CD4-positive, alpha-beta T cell treated with Interferon gamma for 1 hour (primary cell): ENCODE results near the gene ZBTB4.

Source experiments
- DNase-seq: peaks from one replicate; pipeline ENCODE4 v3.0.0-alpha.2; 2020

Gene ZBTB4

GRCh38 chr17:7479213-7480088, at the start of gene ZBTB4:
TSS of gene ZBTB4 (minus strand) at chr17:7479631. CDS start at chr17:7466801, 12,830 bp downstream.
- peak; percentile 73 for DNase-seq

- no peak for DNase-seq
Measured at GRCh38 chr17:7528842-7529241, 49.4 kb upstream of the ZBTB4 start.

DNA sequence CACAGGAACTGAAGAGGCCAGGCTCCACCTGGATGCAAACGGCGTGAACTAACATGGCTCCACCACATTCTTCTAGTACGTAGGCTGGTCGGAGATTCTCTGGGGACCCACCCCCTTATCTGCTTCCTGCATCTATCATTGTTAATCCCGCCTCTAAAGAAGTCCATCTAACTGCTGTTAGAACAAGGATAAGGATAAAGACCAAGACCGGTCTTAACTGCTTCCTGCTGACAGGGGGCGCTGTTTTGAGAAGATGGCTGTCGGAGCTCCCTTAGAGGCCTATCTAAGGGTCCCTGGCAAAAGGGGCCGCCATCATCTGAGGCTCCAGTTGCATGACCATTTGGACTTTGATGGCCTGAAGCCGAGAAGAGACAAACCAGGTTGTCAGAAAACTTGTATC, 43.6 kb upstream of the ZBTB4 start:
- DNase-seq, result peak; percentile 29

DNA sequence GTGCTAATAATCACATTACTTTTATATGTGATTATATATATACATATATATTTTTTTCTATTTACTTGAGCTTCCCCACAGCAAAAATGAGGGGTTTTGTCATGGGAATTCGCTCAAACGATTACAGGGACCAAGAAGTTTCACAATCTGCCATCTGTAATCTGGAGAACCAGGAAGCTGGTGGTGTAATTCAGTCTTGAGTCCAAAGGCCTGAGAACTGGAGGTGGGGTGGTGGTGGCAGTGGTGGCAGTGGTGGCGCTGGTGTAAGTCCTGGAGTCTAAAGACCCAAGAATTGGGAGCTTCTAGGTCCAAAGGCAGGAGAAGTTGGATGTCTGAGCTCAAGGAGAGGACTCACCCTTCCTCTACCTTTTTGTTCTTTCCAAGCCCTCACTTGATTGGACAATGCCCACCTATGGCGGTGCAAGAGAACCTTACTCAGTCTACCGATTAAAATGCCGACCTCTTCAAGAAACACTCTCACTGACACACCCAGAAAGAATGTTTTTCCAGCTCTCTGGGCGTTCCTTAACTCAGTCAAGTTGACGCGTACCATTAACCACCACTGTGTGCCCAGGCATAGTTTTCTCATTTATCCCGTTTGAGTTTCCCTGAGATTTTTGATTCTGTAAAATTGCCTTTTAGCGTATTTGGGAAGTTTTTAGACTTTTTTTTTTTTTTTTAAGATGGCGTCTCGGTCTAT, 36.6 kb upstream of the ZBTB4 start:
- no peak for DNase-seq

DNA sequence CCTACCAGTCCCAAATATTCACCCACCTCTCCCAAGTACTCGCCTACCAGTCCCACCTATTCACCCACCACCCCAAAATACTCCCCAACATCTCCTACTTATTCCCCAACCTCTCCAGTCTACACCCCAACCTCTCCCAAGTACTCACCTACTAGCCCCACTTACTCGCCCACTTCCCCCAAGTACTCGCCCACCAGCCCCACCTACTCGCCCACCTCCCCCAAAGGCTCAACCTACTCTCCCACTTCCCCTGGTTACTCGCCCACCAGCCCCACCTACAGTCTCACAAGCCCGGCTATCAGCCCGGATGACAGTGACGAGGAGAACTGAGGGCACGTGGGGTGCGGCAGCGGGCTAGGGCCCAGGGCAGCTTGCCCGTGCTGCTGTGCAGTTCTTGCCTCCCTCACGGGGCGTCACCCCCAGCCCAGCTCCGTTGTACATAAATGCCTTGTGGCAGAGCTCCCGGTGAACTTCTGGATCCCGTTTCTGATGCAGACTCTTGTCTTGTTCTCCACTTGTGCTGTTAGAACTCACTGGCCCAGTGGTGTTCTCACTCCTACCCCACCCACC, 34.5 kb upstream of the ZBTB4 start:
- DNase-seq, result no peak

DNA sequence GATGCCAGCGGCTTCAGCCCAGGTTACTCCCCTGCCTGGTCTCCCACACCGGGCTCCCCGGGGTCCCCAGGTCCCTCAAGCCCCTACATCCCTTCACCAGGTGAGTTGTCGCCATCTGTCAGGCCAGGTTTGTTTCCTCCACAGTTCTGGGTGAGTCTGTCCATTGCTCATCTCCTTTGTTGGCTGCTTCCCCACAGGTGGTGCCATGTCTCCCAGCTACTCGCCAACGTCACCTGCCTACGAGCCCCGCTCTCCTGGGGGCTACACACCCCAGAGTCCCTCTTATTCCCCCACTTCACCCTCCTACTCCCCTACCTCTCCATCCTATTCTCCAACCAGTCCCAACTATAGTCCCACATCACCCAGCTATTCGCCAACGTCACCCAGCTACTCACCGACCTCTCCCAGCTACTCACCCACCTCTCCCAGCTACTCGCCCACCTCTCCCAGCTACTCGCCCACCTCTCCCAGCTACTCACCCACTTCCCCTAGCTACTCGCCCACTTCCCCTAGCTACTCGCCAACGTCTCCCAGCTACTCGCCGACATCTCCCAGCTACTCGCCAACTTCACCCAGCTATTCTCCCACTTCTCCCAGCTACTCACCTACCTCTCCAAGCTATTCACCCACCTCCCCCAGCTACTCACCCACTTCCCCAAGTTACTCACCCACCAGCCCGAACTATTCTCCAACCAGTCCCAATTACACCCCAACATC, 33.6 kb upstream of the ZBTB4 start:
- DNase-seq, result no peak

GRCh38 chr17:7512105-7512504, 32.7 kb upstream of the ZBTB4 start:
- DNase-seq, result no peak

DNA sequence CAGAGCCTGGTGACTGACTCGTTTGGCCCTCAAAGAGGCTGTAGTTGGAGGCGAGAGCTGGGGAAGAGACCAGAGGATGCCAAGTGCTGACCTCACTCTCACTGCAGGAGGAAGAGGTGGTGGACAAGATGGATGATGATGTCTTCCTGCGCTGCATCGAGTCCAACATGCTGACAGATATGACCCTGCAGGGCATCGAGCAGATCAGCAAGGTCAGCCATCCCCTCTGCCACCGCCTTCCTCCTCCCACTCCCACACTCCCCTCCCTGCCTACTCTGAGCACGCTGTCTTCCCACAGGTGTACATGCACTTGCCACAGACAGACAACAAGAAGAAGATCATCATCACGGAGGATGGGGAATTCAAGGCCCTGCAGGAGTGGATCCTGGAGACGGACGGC, 31.7 kb upstream of the ZBTB4 start:
- DNase-seq, result no peak

- no peak for DNase-seq
Measured at GRCh38 chr17:7509937-7510336, 30.5 kb upstream of the ZBTB4 start.

- DNase-seq, result no peak
Measured at GRCh38 chr17:7508846-7509245, 29.4 kb upstream of the ZBTB4 start.

- no peak for DNase-seq
Measured at GRCh38 chr17:7508145-7508544, 28.7 kb upstream of the ZBTB4 start.

DNA sequence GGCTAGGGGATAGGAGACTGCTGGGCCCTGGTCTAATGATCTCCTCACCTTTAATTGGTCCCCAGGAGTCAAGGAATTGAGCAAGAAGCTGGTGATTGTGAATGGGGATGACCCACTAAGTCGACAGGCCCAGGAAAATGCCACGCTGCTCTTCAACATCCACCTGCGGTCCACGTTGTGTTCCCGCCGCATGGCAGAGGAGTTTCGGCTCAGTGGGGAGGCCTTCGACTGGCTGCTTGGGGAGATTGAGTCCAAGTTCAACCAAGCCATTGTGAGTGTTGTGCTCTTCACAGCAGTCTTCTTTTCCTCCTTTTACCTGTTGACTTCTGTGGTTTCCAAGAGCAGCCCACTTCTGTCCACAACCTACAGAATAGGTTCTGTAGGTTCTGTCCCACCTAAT, 24.1 kb upstream of the ZBTB4 start:
- no peak for DNase-seq

- DNase-seq, result no peak
Measured at GRCh38 chr17:7502987-7503386, 23.6 kb upstream of the ZBTB4 start.

DNA sequence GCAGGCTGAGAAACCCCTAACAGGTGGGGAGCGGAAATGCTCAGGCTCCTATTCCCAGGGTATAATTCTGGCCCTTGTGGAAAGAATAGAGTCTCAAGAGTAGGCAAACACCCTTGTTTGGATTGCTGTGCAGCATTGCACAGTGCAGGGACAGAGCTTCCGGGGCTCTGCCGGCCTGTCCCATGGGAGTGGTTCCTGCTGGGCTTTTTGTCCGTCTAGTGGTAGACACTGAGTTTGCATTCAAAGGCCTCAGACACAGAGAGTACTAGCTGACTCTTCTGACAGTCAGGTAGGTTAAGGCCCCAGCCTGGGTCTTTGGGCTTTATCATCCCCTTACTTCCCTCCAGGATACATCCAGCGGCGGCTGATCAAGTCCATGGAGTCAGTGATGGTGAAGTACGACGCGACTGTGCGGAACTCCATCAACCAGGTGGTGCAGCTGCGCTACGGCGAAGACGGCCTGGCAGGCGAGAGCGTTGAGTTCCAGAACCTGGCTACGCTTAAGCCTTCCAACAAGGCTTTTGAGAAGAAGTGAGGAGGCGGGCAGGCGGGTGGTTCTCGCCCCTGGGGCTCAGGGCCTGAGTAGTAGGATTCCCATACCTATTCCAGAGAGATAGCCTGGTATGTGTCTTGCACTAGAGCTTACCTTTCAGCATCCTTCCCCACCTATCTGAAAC, 22.9 kb upstream of the ZBTB4 start:
- DNase-seq, result no peak

- no peak for DNase-seq
Measured at GRCh38 chr17:7501729-7502128, 22.3 kb upstream of the ZBTB4 start.

DNA sequence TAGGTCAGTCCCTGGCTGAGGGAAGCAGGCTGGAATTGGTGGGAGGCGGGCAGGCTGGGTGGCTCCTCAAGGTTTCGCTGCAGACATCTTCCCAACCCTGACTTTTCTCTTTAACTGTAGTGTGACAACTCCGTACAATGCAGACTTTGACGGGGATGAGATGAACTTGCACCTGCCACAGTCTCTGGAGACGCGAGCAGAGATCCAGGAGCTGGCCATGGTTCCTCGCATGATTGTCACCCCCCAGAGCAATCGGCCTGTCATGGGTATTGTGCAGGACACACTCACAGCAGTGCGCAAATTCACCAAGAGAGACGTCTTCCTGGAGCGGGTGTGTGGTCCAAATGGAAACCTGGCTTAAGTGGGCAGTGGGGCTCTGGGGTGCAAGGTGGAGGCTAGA, 19.7 kb upstream of the ZBTB4 start:
- no peak for DNase-seq

DNA sequence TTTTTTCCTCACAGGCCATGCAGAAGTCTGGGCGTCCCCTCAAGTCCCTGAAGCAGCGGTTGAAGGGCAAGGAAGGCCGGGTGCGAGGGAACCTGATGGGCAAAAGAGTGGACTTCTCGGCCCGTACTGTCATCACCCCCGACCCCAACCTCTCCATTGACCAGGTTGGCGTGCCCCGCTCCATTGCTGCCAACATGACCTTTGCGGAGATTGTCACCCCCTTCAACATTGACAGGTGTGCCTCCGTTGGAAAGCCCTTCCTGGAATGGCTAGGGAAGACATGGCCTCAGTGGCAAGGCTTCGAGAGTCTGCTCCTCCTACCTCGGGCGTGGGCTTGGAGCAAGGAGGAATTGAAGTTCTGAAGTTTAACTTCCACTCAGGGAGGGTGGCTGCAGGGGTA, 18.2 kb upstream of the ZBTB4 start:
- DNase-seq, result no peak

GRCh38 chr17:7497228-7497627, 17.8 kb upstream of the ZBTB4 start:
- no peak for DNase-seq

GRCh38 chr17:7496470-7497183, 17.2 kb upstream of the ZBTB4 start:
- no peak for DNase-seq

GRCh38 chr17:7495906-7496434, 16.5 kb upstream of the ZBTB4 start:
- DNase-seq, result no peak

DNA sequence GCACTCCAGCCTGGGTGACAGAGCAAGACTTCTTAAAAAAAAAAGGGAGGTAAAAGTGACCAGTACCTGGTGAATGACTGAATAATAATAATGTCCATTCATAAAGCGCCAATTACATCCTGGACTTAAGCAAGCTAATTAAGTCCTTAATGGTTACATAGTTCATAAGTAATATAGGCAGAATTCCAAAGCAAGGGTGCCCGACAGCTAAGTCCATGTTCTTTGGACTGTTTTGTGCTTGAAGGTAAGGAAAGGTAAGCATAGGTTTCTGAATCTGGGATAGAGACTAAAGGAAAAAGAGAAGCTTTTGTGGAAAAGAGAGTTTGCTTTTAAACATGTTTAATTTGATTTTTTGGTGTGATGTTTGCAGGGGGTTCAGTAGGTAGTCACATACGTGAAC, 14.5 kb upstream of the ZBTB4 start:
- no peak for DNase-seq

- DNase-seq, result no peak
Measured at GRCh38 chr17:7491583-7491982, 12.2 kb upstream of the ZBTB4 start.
